HG03342 (cell line): Measurements from ENCODE around the gene RIPPLY1.

ENCODE experiments used
- ATAC-seq: cut with Tn5 transposase; IDR thresholded peaks from one replicate; pipeline ENCODE4 v1.9.1; 2021; ENCODE audit warnings: mild to moderate bottlenecking, moderate library complexity; ENCODE audit not compliant: unreplicated experiment

RIPPLY1 gene

GRCh38 chrX:106903291-106903824 is at the start of gene RIPPLY1:
RIPPLY1 (minus strand) TSS chrX:106903341; CDS start chrX:106903287, 54 bp downstream.
- ATAC-seq, result no peak

GRCh38 chrX:106952538-106952937 is 49.4 kb upstream of the RIPPLY1 start:
- no peak for ATAC-seq

- no peak for ATAC-seq
These were observed 48.9 kb upstream of the RIPPLY1 start for GRCh38 chrX:106952089-106952488.

DNA sequence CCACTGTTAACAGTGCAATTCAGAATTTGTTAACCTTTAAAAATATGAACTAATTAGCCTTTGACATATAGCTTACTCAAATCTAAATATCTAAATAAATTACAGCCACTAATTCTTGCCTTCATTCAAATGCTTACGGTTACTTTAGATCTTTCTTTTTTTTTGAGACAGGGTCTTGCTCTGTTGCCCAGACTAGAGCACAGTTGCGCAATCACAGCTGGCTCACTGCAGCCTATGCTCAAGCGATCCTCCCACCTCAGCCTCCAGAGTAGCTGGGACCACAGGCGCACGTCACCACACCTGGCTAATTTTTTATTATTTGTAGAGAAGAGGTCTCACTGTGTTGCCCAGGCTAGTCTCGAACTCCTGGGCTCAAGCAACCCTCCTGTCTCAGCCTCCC is 48.1 kb upstream of the RIPPLY1 start:
- ATAC-seq, result no peak

DNA sequence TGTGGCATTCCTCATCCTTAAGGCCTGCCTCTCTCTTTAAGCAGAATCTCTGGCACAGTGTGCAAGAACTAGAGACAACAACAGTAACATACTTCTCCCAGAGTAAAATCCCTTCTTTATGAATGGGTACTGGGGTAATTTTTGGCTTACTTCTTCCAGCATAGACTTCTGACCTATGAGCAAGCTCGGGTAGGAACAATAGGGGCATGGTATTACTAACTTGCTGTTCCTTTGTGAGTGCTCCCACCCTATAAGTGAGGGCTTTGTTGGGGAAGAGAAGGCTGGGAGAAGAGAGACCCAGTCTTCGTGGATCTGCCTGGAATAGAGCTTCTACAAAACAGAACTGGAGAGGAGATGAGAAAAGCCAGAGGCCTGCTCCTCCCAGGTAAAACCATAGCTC is 47.2 kb upstream of the RIPPLY1 start:
- ATAC-seq, result no peak

DNA sequence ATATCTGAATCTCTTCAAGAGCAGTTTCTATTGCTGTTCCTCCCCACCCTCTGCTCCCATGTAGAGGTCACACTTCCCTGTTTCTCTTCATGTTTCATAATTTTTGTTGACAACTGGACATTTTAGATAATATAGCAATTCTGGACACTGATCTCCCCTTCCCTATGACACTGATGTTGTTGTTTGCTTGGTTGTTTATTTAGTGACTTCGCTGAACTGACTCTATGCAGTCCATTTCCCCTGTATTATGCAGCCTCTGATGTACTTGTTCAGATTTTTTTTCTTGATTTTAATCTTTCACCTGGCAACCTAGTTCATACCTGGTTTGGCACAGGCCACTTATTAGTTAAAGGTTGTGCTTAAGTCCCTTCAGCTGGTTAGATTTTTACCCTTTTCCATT is 46.2 kb upstream of the RIPPLY1 start:
- no peak for ATAC-seq

- no peak for ATAC-seq
These were observed 45.5 kb upstream of the RIPPLY1 start for GRCh38 chrX:106948641-106949040.

DNA sequence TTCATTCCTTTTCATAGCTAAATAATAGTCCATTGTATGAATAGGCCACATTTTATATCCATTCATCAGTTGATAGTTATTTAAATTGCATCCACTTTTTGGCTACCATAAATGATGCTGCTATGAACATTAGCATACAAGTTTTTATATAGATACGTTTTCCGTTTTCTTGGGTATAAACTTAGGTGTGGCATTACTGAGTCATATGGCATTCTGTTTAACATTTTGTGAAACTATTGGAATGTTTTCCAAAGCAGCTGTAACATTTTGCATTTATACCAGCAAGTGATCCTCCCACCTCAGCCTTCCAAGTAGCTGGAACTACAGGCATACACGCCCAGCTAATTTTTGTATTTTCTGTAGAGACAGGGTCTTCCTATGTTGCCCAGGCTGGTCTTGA is 43.3 kb upstream of the RIPPLY1 start:
- no peak for ATAC-seq

DNA sequence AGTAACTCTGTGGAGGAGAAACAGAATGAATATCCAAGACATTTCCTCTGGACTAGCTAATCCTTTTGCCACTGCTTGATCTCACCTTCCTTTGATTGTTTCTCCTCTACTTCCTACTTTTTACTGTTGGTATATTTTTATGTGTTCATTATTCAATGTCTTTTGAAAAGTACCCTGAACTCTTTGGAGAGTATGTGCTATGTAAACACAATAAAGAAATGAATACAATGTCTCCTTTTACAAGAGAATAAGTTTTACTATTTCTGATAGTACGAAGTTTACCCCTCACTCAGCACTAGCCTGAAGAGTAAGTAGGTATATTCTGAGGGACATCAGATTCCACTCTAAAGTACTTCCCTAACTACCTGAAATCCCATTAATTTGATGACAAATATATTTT is 36.9 kb upstream of the RIPPLY1 start:
- no peak for ATAC-seq

DNA sequence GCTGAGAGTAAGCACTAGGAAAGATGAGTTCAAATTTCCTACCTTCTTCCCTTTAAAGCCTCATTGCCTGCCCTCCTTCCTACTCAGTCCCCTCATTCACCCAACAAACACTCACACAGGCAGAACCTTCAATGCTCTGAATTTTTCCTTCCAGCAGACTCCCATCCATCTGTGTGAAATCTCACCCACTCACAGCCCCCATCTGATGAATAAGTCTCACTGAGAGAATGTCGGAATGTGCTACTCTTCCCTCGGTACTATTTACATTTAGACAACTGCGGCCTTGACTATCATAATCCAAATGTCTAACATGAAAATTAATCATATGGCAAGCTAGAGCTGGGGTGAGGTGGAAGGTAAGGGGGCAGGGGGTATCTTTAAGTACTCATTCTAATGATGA is 36.4 kb upstream of the RIPPLY1 start:
- no peak for ATAC-seq

DNA sequence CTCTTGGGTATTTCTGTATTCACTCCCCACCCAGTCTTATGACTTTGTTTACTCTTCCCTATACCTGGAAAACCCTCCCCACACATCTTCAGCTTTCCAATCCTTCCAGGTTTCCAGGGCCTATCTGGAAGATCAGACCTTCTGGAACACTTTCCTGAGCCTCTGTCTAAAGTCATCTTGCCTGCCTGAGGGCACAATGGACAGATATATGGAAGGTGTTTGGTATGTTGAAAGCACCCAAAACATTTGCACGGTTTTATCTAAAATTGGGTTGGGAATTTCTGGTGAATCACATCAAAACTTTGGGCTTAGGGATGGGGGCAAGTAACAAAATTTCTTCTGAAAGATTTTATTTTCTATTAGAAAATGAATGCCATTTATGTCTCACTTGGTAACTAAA is 33.1 kb upstream of the RIPPLY1 start:
- ATAC-seq, result no peak

- no peak for ATAC-seq
These were observed 32.0 kb upstream of the RIPPLY1 start for GRCh38 chrX:106935175-106935574.

DNA sequence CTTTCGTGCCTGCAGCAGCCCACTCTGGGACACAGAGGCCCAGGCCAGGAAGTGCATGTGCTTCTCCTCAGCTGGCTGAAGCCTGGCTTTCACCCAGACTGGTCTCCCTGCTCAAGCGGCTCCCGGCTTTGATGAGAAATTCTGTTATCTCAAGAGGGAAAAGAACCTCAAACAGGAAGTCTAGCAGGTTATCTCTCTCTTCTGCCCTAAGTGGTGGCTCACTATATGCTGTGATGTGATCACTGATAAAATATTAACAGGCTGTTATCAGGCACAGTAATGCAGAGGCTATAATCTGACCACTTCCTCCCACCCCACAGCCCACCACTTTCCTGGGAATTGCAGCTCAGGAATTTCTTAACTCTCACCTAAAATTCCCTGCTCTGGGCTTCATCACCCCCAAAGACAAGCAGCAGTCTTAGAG is 30.4 kb upstream of the RIPPLY1 start:
- no peak for ATAC-seq

DNA sequence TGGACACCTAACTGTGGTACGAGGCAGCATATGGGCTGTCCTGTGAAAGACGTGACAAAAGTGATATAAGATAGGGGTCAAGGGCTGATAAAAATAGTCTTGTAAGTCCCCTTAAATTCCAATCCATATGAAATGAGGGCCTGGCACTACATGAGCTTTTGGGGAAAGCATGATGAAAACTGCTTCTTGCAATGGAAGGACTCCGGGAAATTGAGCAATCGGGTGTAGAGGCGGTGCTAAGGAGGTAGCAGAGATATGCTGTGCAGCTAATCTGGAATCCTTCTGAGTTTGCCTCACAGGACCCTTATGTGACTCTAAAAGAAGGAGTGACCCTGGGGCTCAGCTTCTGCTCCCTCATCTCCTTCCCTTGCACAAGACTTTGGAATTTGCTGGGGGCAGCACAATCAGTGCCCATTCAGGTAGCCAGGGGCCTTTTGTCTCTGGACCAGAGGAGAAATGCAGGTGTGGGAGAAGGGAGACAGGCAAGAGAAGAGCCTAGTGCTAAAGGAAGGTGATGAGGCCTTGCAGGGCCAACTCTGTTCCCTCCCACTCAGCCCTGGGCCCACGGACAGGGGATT is 29.9 kb upstream of the RIPPLY1 start:
- no peak for ATAC-seq

DNA sequence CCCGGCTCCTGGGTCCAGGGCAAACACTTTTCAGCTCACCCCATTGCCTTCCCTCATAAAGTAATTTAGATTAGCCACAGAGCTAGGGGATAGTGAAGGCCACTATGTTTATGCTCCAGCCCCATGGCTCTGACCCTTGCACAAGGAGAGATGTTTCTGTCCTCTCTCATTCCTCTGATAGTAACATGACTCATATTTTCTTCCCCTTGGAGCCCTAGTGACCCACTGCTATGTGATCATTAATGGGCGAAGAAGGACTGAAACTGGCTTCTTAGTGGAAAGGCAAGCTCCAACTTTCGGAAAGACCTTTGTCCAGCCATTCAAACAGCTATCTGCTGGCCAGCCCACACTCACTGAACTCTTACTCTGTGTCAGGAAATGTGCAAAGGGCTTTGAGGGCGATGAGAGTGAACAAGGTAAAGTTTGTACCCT is 29.4 kb upstream of the RIPPLY1 start:
- ATAC-seq, result no peak

DNA sequence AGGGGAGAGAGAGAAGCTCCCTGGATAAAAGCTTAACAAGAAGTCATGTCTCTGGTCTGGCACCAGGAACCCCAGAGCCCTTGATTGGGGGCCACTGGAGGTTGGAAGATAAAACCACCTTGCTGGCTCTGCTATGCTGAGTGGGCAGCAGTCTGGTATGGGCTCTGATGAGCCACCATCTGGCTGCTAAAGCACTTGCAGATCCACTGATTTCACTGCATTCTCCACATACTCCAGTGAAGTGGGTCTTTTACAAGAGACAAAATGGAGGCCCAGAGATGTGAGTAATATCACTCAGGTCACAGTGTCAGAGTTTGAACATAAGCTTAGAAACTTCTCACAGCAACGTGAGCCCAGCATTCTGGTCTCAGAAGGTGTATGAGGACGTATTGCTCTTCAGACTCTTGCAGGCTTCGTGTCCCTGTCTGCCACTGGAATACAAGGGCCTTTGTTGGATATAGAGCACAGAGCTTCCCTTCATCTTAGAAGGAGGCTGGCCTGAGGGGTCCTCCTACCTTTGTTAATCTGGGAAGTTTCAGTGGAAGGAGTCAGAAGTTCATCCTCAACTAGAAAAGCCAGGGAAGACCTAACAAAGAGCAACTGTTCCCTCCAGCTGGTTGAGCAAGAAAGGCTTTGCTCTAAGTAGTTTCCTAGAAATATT is 28.8 kb upstream of the RIPPLY1 start:
- ATAC-seq, result no peak

DNA sequence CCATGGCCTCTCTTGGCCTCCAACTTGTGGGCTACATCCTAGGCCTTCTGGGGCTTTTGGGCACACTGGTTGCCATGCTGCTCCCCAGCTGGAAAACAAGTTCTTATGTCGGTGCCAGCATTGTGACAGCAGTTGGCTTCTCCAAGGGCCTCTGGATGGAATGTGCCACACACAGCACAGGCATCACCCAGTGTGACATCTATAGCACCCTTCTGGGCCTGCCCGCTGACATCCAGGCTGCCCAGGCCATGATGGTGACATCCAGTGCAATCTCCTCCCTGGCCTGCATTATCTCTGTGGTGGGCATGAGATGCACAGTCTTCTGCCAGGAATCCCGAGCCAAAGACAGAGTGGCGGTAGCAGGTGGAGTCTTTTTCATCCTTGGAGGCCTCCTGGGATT is 25.1 kb upstream of the RIPPLY1 start:
- no peak for ATAC-seq

DNA sequence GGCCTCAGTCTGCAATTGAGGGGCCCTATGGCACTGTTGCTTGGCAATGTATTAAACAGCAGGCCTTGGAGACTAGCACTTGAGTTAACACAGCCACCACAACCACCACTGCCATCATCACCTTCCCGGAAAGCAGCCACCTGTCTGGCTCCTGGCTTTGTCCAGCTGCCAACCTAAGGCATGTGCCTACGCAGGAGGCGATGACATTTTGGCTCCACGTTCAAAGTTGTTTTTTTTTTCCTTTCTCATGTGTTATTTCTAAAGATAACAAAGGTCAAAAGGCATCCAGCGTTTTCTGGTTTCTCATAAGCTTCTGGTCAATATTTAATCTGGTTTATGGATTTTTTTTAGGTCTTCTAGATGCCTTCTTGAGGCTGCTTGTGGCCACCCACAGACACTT is 24.6 kb upstream of the RIPPLY1 start:
- ATAC-seq, result no peak

- ATAC-seq, result no peak
These were observed 23.9 kb upstream of the RIPPLY1 start for GRCh38 chrX:106927023-106927422.

GRCh38 chrX:106921637-106922036 is 18.5 kb upstream of the RIPPLY1 start:
- ATAC-seq, result no peak

- no peak for ATAC-seq
These were observed 16.9 kb upstream of the RIPPLY1 start, which contains the start of gene CLDN2 for GRCh38 chrX:106919932-106920452. CLDN2 (plus strand) TSS chrX:106920402; CDS start chrX:106928229, 7,827 bp downstream.

DNA sequence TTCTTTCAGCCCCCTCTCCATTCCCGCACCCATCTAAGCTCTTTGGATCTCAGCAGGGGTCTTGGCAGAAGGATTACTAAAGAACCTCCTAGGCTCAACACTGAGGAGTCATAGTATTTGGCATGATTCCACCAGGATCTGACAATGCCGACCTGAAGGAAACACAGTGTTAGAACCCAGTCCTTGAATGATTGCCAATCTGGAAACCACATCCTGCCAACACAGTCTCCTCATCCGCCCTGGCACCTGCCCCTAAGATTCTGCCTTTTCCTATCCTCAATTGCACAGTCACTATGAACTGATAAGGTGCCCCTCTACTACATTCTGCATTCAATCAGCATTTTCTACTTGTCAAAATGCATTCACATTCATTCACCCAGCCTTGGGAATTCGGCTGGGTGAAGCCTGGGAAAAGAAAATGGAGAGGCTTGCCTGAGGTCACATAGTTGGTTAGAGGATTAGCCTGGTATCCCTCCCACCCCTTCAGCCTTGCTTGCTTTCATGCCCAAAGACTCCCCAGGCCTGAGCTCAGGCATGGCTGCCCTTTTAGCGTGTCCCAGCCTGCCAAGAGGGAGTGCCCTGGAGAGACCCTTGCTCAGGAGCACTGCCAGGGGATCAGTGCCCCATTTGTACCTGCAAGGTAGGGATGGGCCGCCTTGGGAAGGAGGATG is 14.8 kb upstream of the RIPPLY1 start:
- no peak for ATAC-seq
